Right lung (tissue), 5 donors: ENCODE data around the gene PRR15. TPM values are rescaled to one million over a fixed set of nuclear protein-coding genes. Genes with fewer than 3 reads are reported as not detected.

Experiments used
- DNase-seq, 2 donors: peaks; one replicate each; pipeline ENCODE4 v3.0.0-alpha.2; 2013
- polyA plus RNA-seq, 5 donors: library from polyadenylated mRNA; unstranded; fragments of 120-200 nt; gene quantifications; one replicate each; pipeline versions ENCODE4 v1.2.1 to v1.2.3, GENCODE V29; 2013; ENCODE audit warnings: inconsistent platforms in 1 of 5, low replicate concordance in 1 of 5; ENCODE audit not compliant: insufficient read length in 5 of 5, insufficient read depth in 1 of 5

Gene PRR15
- polyA plus RNA-seq, 5 donors = 0.10 to 0.40 (median 0.28) TPM

GRCh38 chr7:29567174-29567573 lies 3.5 kb downstream of the PRR15 start:
- no peak for DNase-seq

GRCh38 chr7:29569648-29570047 lies 6.0 kb downstream of the PRR15 start:
- DNase-seq = no peak

GRCh38 chr7:29572558-29572957 lies 8.9 kb downstream of the PRR15 start:
- DNase-seq = no peak

DNA sequence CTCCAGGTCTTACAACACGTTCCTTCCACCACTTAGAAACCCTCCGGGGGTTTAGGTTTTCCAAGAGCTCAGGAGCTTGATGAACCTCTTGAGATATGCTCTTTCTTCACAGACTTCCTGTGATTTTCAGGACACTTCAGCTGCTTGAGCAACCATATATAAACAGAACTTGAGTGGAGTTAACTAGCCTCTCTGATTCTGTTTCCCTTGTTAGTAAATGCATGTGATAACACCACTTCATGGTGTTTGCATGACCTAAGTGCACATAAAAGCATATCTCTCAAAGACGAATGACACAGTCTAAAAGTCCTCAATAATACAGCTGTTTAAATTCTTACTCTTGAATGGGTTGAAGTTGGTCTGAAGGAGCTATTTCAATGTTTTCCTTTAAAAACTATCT lies 9.9 kb downstream of the PRR15 start:
- no peak for DNase-seq

- DNase-seq = no peak
Observed at GRCh38 chr7:29574659-29575058, 11.0 kb downstream of the PRR15 start.

DNA sequence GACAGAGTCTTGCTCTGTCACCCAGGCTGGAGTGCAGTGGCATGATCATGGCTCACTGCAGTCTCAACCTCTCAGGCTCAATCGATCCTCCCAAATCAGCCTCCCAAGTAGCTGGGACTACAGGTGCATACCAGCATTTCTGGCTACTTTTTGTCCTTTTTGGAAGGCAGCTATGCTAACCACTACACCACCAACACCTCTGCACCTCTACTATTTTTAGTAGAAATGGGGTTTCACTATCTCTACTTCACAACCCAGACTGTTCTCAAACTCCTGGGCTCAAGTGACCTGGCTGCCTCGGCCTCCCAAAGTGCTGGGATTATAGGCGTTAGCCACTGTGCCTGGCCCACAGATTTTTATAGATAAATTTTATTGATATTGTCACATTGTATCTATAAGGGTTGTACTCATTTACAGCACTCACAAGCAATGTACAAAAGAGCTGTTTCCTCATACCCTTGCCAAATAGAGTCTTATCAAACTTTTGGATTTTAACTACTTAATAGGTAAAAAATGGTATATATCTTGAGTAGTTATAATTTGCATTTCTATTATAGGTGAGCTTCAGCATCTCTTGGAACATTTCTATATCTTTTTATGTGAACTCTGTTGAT lies 23.7 kb downstream of the PRR15 start:
- no peak for DNase-seq

- no peak for DNase-seq
Observed at GRCh38 chr7:29588212-29588611, 24.6 kb downstream of the PRR15 start.

- no peak for DNase-seq
Observed at GRCh38 chr7:29588900-29589696, 25.5 kb downstream of the PRR15 start.

- no peak for DNase-seq
Observed at GRCh38 chr7:29592866-29593265, 29.2 kb downstream of the PRR15 start.

- DNase-seq = no peak
Observed at GRCh38 chr7:29593459-29593858, 29.8 kb downstream of the PRR15 start.

DNA sequence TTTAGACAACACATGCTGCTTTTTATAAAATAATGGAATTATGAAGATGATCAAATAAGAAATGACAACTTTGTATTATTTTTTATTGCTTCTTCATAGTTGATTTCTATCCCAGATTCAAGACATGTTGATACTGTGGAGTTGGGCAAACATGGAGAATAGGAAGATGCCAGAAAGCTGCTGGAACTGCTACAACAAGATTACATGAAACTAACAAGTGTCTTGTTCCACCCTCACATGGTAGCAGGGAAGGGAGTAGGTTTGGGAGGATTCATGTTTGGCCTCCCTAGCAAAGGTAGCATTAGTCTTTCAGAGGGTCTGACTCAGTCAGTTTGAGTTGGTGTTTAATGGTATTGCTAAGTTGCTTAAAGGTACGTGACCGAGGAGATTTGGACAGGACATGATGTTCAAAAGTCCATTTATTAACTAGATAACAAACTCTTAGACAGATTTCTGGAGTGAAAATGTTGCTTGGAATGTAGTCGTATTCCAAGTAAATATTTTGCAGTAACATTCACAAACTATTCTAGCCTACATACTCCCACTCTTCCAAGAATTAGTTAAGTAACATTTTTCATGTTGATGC lies 33.1 kb downstream of the PRR15 start:
- DNase-seq = no peak

DNA sequence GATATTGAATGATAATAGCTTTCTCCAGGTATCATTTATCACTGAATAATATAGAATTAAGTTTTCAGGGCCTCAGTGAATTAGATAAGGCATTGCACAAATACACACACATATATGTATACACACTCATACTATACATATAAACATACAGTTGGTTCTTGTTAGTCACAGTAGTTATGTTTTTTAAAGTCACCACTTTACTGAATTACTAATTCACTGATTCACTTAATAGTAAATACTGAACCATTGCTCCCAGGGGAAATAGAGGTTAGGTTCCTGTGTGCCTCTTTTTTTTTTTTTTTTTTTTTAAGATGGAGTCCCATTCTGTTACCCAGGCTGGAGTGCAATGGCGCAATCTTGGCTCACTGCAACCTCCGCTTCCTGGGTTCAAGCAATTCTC lies 33.6 kb downstream of the PRR15 start:
- DNase-seq = no peak

- DNase-seq = no peak
Observed at GRCh38 chr7:29598137-29598536, 34.5 kb downstream of the PRR15 start.

- DNase-seq = no peak
Observed at GRCh38 chr7:29598613-29599012, 35.0 kb downstream of the PRR15 start.

GRCh38 chr7:29599026-29599425 lies 35.4 kb downstream of the PRR15 start:
- DNase-seq = no peak

- DNase-seq = no peak
Observed at GRCh38 chr7:29600661-29601060, 37.0 kb downstream of the PRR15 start.

DNA sequence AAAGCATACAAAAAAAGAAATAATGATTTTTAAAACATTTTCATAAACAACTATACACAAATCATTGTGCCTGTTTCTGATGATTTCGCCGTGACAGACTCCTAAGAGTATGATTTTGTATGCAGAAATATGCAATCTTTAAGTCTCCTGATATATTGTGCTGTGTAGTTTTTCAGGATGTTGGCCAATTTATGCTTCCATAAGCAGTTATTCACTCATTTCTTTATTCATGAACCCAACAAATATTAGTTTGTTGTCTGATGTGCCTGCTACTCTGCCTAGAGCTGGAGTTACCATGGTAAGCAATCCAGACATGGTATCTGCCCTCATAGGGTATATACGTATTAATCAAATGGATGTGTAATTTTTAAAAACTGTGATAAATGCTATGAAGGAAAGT lies 40.4 kb downstream of the PRR15 start:
- DNase-seq = no peak

GRCh38 chr7:29604702-29605101 lies 41.1 kb downstream of the PRR15 start:
- no peak for DNase-seq

DNA sequence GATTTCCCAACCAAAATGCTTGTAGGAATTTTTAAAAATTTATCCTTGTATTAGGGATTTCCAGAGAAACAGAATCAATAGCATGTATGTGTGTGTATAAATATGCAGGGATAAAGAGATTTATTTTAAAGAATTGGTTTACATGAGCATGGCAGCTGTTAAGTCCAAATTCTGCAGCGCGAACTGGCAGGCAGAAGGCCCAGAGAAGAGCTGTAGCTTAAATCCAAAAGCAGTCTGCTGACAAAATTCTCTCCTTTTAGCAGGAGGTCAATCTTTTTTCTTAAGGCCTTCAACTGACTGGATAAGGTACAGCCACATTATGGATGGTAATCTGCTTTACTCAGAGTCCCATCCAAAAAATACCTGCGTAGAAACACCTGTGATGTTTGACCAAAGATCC lies 42.0 kb downstream of the PRR15 start:
- no peak for DNase-seq

GRCh38 chr7:29606287-29606721 lies 42.7 kb downstream of the PRR15 start:
- no peak for DNase-seq

DNA sequence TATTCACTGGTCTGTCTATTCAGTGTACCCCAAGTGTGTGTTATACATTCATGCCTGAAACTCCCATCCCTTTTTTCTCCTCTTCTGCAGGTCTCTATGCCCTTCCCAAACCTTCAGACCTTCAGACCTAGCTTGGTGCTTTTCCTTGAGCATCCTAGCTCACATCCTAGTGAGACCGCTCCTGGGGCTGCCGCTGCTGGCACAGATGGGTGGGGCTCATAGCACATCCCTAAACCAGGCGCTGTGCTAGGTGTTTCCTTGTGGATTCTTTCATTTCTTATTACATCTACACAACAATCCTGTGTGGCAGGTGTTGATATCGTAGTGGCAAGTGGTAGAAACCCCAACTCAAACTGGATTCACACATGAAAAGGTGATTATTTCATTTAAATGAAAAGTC lies 43.2 kb downstream of the PRR15 start:
- no peak for DNase-seq

DNA sequence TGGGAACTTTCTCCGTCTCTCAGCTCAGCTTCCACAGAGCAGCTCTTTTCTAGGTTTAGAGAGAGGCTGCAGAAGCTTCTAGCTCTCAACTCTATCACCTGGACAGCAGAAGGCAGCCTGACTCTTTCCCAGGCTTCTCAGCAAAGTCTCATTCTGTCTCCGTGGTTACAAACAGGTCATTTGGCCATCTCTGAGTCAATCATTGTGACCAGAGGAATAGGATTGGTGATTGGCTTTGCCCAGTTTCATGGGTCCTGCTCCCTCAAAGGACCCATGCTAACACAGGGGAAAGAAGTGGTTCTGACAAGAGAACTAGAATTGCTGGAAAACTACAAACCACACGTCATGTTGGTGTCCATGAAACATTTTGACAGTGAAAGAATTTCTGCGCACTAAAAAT lies 43.6 kb downstream of the PRR15 start:
- DNase-seq = no peak

GRCh38 chr7:29607889-29608288 lies 44.3 kb downstream of the PRR15 start:
- no peak for DNase-seq
